B cell (primary cell): ENCODE results near the gene CLRN2. TPM values are rescaled to one million over a fixed set of nuclear protein-coding genes. Genes with fewer than 3 reads are reported as not detected.

Experiments used
- ATAC-seq: fragments of 200-7000 bp; cut with Tn5 transposase; one replicate; pipeline ENCODE4 v1.10.0; 2021; ENCODE audit warnings: low read depth, mild to moderate bottlenecking, moderate number of reproducible peaks, moderate library complexity
- CTCF ChIA-PET: fragments of 350-600 bp; sonication (Branson Sonifier 250); formaldehyde crosslinking; loops from one replicate; lab custom pipeline; 2021; ENCODE audit warnings: antibody characterized with exemption, inconsistent platforms; lab: Charles Lee
- POLR2A ChIA-PET: fragments of 350-600 bp; sonication (Branson Sonifier 250); formaldehyde crosslinking; loops from one replicate; lab custom pipeline; 2021; ENCODE audit warnings: antibody characterized with exemption; lab: Charles Lee
- DNase-seq: peaks from one replicate; pipeline ENCODE4 v3.0.0; 2013
- H2AFZ ChIP-seq: 2 replicates; pipeline ENCODE4 v1.6.1; 2012; ENCODE audit warnings: mild to moderate bottlenecking, low read depth, low read length; ENCODE audit not compliant: insufficient read depth, poor library complexity, severe bottlenecking
- H3K27ac ChIP-seq, 2 donors: 1 replicate in 1 of 2; 2 replicates in 1 of 2; pipeline ENCODE4 v1.5.1; 2012 to 2013; ENCODE audit warnings: low read length in 2 of 2, mild to moderate bottlenecking in 2 of 2, moderate library complexity in 1 of 2
- H3K27me3 ChIP-seq, 4 experiments: fragments of 200-600 bp in 1 of 4; sonication (generic) in 1 of 4; replicated peaks in 1 of 4; 1 replicate in 2 of 4; 2 replicates in 2 of 4; pipeline versions ENCODE4 v1.6.1 to v1.7.0; 2013 to 2016; ENCODE audit warnings: low read length in 3 of 4, mild to moderate bottlenecking in 2 of 4, mixed read lengths in 1 of 4, moderate library complexity in 1 of 4; ENCODE audit not compliant: insufficient read depth in 4 of 4, control insufficient read depth in 3 of 4; ENCODE audit errors: control extremely low read depth in 1 of 4
- H3K36me3 ChIP-seq, 2 experiments: replicated peaks in 1 of 2; 1 replicate in 1 of 2; 2 replicates in 1 of 2; pipeline versions ENCODE4 v1.6.1 to v1.7.1; 2013; ENCODE audit warnings: low read length in 1 of 2; ENCODE audit not compliant: insufficient read depth in 2 of 2, control insufficient read depth in 1 of 2; ENCODE audit errors: control extremely low read depth in 1 of 2, extremely low read depth in 1 of 2
- H3K4me1 ChIP-seq, 2 donors: fragments of 200-600 bp in 1 of 2; sonication (generic) in 1 of 2; 1 replicate in 1 of 2; 2 replicates in 1 of 2; pipeline versions ENCODE4 v1.5.1 to v1.6.1; 2013 to 2017; ENCODE audit warnings: low read length in 2 of 2; ENCODE audit not compliant: control insufficient read depth in 2 of 2, insufficient read depth in 2 of 2
- H3K4me2 ChIP-seq: replicated peaks from 2 replicates; pipeline ENCODE3; 2012; ENCODE audit warnings: mild to moderate bottlenecking, low read depth, low read length; ENCODE audit not compliant: poor library complexity, severe bottlenecking
- H3K4me3 ChIP-seq, 5 experiments: fragments of 200-600 bp in 1 of 5; sonication (generic) in 1 of 5; 1 replicate in 3 of 5; 2 replicates in 2 of 5; pipeline versions ENCODE4 v1.5.1 to v1.7.0; 2011 to 2016; ENCODE audit warnings: low read length in 4 of 5, mild to moderate bottlenecking in 4 of 5, low read depth in 2 of 5, control low read depth in 1 of 5, moderate library complexity in 1 of 5; ENCODE audit not compliant: insufficient read depth in 1 of 5; ENCODE audit errors: control extremely low read depth in 1 of 5, extremely low read depth in 1 of 5
- H3K79me2 ChIP-seq: fragments of 200-600 bp; sonication (generic); one replicate; pipeline ENCODE4 v1.6.0; 2016; ENCODE audit warnings: low read length; ENCODE audit not compliant: control insufficient read depth, insufficient read depth
- H3K9ac ChIP-seq: fragments of 200-600 bp; sonication (generic); 2 replicates; pipeline ENCODE4 v1.6.1; 2017; ENCODE audit warnings: mild to moderate bottlenecking, low read length, moderate library complexity
- H3K9me3 ChIP-seq, 3 donors: one replicate each; pipeline versions ENCODE4 v1.6.1 to v1.7.1; 2013; ENCODE audit warnings: low read length in 2 of 3; ENCODE audit not compliant: control insufficient read depth in 2 of 3, insufficient read depth in 1 of 3; ENCODE audit errors: control extremely low read depth in 1 of 3
- H4K20me1 ChIP-seq: 2 replicates; pipeline ENCODE4 v1.6.0; 2012; ENCODE audit warnings: mild to moderate bottlenecking, low read length; ENCODE audit not compliant: insufficient read depth, control insufficient read depth, poor library complexity, severe bottlenecking
- H3K27ac Mint-ChIP-seq: one replicate; pipeline ENCODE4 v1.8.0; 2021; ENCODE audit warnings: mixed read lengths
- H3K27me3 Mint-ChIP-seq: one replicate; pipeline ENCODE4 v1.8.0; 2021; ENCODE audit warnings: mixed read lengths
- H3K4me1 Mint-ChIP-seq: one replicate; pipeline ENCODE4 v1.8.0; 2021; ENCODE audit warnings: mixed read lengths
- H3K4me3 Mint-ChIP-seq: one replicate; pipeline ENCODE4 v1.8.0; 2021; ENCODE audit warnings: mixed read lengths
- H3K9me3 Mint-ChIP-seq: one replicate; pipeline ENCODE4 v1.8.0; 2022; ENCODE audit warnings: mixed read lengths; ENCODE audit not compliant: insufficient read depth
- EZH2 ChIP-seq: IDR thresholded peaks from 2 replicates; pipeline ENCODE4 v1.6.1; 2012; ENCODE audit warnings: borderline replicate concordance, low read depth, mild to moderate bottlenecking, moderate library complexity, low read length; ENCODE audit not compliant: insufficient read depth, poor library complexity, severe bottlenecking
- WGBS: methylation state at CpG from one replicate; pipeline ENCODE4 v1.1.5; 2013; ENCODE audit warnings: missing lambda C conversion rate; ENCODE audit not compliant: insufficient coverage; 5-methylcytosine and 5-hydroxymethylcytosine counted together
- intact Hi-C: fragments of 100-400 bp; cut with micrococcal nuclease; formaldehyde crosslinking; loops from one replicate; pipeline ENCODE4 v1.10.0; 2022
- polyA plus RNA-seq: library from polyadenylated mRNA; depleted of rRNA; stranded (reverse); fragments of >200 nt; gene quantifications from 2 replicates; pipeline ENCODE4 v1.2.3, GENCODE V29; 2012
- total RNA-seq, 2 donors: library from RNA; stranded (reverse); fragments of 120-200 nt in 1 of 2; gene quantifications; 1 replicate in 1 of 2; 2 replicates in 1 of 2; pipeline versions ENCODE4 v1.2.3 to v1.2.4, GENCODE V29; 2013 to 2022
- TF ChIP-seq, protein P1 (sequence below): fragments of 200-600 bp; IDR thresholded peaks from one replicate; pipeline ENCODE4 v1.8.0; 2022; ENCODE audit warnings: antibody characterized with exemption, mild to moderate bottlenecking

CLRN2 gene
- total and polyA plus RNA-seq, 2 donors (not counting 1 experiment from before 2014, with no cell fraction given) = not detected

- Mint-ChIP-seq H3K4me1 (peaks cover 15% of the 10 kb centered on the region), H3K27ac (no peak overlapping the region), H3K4me3 (no peak overlapping the region), H3K27me3 (peaks cover 36% of the 10 kb centered on the region), H3K9me3 (no peaks in the 10 kb centered on the region)
- intact Hi-C loops = no loop called here
- CTCF ChIA-PET = no interaction called here
- H3K9ac ChIP-seq = no peak overlapping the region
- no peaks in the 10 kb centered on the region for H3K9me3 ChIP-seq
- TF ChIP-seq, protein P1, sequence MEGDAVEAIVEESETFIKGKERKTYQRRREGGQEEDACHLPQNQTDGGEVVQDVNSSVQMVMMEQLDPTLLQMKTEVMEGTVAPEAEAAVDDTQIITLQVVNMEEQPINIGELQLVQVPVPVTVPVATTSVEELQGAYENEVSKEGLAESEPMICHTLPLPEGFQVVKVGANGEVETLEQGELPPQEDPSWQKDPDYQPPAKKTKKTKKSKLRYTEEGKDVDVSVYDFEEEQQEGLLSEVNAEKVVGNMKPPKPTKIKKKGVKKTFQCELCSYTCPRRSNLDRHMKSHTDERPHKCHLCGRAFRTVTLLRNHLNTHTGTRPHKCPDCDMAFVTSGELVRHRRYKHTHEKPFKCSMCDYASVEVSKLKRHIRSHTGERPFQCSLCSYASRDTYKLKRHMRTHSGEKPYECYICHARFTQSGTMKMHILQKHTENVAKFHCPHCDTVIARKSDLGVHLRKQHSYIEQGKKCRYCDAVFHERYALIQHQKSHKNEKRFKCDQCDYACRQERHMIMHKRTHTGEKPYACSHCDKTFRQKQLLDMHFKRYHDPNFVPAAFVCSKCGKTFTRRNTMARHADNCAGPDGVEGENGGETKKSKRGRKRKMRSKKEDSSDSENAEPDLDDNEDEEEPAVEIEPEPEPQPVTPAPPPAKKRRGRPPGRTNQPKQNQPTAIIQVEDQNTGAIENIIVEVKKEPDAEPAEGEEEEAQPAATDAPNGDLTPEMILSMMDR = no peak
- no peak for TF ChIP-seq EZH2
- no peaks in the 10 kb centered on the region for H3K36me3 ChIP-seq
- H3K4me3 ChIP-seq = no peak overlapping the region
- DNase-seq (no peak), ATAC-seq (no peak)
- POLR2A ChIA-PET = no interaction called here
- H3K27me3 ChIP-seq = peaks cover 0 to 6% (median 2%) of the 10 kb centered on the region in 4 experiments
- no peak overlapping the region for H2AFZ ChIP-seq
- H3K79me2 ChIP-seq = no peaks in the 10 kb centered on the region
- no peak overlapping the region for H3K4me2 ChIP-seq
- peaks cover 11 to 16% of the 10 kb centered on the region in 2 donors for H3K4me1 ChIP-seq
- 90% methylated on average over 8 of the region's 14 CpGs for WGBS
- no peaks in the 10 kb centered on the region for H4K20me1 ChIP-seq
- no peak overlapping the region for H3K27ac ChIP-seq
These were observed 761 bp downstream of the CLRN2 start for GRCh38 chr4:17515445-17516407.

- ChIA-PET POLR2A (no interaction called here), CTCF (interaction anchor here (1.4 kb wide), 1 partner anchor 32 kb away, joined by 5 read pairs; no protein-coding TSS in a partner anchor)
- DNase-seq (no peak), ATAC-seq (no peak)
- TF ChIP-seq EZH2 = no peak
- Histone ChIP-seq H3K4me1 (peaks cover 6 to 9% of the 10 kb centered on the region in 2 donors), H3K4me3 (no peak overlapping the region), H3K27ac (no peak overlapping the region), H3K27me3 (peaks cover 0 to 6% (median 2%) of the 10 kb centered on the region in 4 experiments), H3K4me2 (no peak overlapping the region), H2AFZ (no peak overlapping the region), H3K36me3 (no peaks in the 10 kb centered on the region), H3K79me2 (no peaks in the 10 kb centered on the region), H4K20me1 (no peaks in the 10 kb centered on the region), H3K9me3 (no peaks in the 10 kb centered on the region), H3K9ac (no peak overlapping the region)
- no peaks in the 10 kb centered on the region for H3K9me3 Mint-ChIP-seq
- intact Hi-C loops = no loop called here
- no peak overlapping the region for H3K4me3 Mint-ChIP-seq
- H3K27me3 Mint-ChIP-seq = peaks cover 36% of the 10 kb centered on the region
- WGBS = 67% methylated on average over 1 of the region's 1 CpG
- H3K4me1 Mint-ChIP-seq = peaks cover 7% of the 10 kb centered on the region
- no peak overlapping the region for H3K27ac Mint-ChIP-seq
These were observed 2.0 kb downstream of the CLRN2 start for GRCh38 chr4:17516980-17517379.
